CD4-positive, alpha-beta T cell treated with Interleukin-1 beta for 1 hour (primary cell): Measurements from ENCODE around the gene SHOX.
"Not testable (repeated sequence)": the region's sequence is repeated elsewhere in the genome, so short reads cannot be mapped to it uniquely, and the experiment has no call there.

Experiments used
- DNase-seq, 2 donors: peaks; one replicate each; pipeline ENCODE4 v3.0.0-alpha.2; 2020 to 2022

Gene SHOX

GRCh38 chrX:630612-631496 is at the start of gene SHOX:
Gene SHOX, plus strand, starts transcription at chrX:630791. Its CDS starts 107 bp downstream, at chrX:630898.
- no peak for DNase-seq

DNA sequence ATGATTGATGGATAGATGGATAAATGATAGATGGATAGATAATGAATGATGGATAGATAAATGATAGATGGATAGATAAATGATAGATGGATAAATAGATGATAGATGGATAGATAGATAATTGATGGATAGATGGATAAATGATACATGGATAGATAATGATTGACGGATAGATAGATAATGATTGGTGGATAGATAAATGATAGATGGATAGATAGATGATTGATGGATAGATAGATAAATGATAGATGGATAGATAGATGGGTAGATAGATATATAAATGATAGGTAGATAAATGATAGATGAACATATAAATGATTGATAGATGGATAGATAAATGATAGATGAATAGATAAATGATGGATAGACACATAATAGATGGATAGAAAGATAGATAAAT is 49.5 kb upstream of the SHOX start:
- no peak for DNase-seq

DNA sequence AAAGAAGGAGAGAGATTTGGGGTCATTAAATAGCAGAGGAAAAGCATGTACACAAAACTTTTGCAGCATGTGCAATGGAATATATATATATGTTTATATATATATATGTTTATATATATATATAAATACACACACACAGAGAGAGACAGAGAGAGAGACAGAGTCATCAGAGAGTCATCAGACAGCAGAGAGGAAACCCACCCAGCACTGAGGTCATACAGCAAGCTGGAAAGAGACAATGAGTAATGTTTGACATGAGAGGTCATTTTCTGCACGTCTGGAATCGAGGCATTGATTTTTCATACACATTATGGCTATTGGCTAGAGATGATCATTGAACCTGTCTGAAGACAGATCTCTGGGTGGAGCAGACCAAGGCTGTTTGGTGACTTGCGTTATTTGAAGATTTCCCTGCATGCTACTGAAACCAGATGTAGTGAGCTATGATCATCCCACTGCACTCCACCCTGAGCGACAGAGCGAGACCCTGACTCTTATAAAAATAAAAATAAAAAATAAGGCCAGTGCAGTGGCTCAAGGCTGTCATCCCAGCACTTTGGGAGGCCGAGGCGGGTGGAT is 48.8 kb upstream of the SHOX start:
- DNase-seq = no peak

GRCh38 chrX:584572-584971 is 46.0 kb upstream of the SHOX start:
- DNase-seq = no peak

DNA sequence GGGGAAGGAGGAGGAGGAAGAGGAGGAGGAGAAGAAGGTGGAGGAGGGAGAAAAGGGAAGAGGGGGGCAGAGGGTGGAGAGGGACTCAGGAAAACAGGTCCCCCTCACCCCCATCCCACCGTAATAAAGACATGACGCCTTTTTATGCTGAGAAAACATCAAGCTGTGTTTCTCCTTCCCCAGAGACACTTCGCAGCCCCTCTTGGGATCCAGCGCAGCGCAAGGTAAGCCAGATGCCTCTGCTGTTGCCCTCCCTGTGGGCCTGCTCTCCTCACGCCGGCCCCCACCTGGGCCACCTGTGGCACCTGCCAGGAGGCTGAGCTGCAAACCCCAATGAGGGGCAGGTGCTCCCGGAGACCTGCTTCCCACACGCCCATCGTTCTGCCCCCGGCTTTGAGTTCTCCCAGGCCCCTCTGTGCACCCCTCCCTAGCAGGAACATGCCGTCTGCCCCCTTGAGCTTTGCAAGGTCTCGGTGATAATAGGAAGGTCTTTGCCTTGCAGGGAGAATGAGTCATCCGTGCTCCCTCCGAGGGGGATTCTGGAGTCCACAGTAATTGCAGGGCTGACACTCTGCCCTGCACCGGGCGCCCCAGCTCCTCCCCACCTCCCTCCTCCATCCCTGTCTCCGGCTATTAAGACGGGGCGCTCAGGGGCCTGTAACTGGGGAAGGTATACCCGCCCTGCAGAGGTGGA is 45.3 kb upstream of the SHOX start:
- DNase-seq = no peak

DNA sequence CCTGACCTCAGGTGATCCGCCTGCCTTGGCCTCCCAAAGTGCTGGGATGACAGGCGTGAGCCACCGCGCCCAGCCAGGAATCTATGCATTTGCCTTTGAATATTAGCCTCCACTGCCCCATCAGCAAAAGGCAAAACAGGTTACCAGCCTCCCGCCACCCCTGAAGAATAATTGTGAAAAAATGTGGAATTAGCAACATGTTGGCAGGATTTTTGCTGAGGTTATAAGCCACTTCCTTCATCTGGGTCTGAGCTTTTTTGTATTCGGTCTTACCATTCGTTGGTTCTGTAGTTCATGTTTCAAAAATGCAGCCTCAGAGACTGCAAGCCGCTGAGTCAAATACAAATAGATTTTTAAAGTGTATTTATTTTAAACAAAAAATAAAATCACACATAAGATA is 44.2 kb upstream of the SHOX start:
- DNase-seq = no peak

DNA sequence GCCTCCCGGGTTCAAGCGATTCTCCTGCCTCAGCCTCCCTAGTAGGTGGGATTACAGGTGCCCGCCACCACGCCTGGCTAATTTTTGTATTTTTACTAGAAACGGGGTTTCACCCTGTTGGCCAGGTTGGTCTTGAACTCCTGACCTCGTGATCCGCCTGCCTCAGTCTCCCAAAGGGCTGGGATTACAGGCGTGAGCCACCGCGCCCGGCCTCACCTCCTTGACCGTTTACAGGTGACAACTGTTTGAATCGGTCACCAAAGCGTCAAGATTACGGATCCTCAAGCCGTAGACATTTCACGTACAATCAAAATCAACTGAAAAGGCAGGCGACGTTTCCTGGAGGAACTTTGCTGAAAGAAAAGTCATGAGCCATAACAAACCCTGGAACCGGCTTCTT is 41.3 kb upstream of the SHOX start:
- DNase-seq = not testable (repeated sequence)

GRCh38 chrX:590693-591404 is 39.7 kb upstream of the SHOX start:
- DNase-seq = no peak

DNA sequence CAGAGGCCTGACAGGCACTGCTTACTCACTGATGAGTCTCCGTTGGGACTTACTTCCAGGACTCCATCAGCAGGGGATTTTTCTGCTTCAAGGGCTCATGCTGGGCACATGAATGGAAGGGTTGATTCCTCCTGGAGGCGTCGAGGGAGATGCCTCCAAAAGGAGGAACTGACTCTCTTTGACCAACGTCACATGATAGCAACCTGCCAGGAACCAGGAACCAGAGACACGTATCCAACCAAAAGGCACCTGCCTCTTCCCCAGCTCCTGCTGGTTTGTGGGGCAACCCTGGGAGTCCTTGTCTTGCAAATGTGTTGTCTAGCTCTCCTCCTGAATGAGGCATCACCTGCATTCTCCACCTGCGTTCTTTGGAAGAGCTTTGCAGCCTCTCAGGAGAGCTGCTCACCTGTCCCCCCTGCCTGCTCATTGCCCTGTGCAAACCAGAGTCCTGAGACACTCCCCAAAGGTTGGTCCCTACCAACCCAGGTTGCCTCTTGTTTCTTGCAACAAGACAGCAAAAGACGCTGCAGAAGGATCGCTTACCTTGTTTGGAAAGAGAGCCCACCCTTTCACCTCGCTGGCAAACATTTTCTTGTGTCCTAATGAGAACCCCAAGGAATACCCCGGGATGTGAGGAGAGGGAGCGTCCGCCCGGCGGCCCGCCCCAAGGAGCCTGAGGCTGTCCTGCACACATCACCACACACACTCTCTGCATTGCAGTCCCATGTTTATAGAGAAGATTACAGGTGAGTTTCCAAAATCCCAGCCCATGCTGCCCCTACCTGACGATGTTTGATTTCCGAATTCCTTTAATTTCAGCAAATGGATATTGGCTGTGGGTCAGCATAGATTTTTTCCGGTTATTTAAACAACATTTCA is 30.5 kb upstream of the SHOX start:
- DNase-seq = no peak

- DNase-seq = not testable (repeated sequence)
Measured at GRCh38 chrX:603029-603428, 27.6 kb upstream of the SHOX start.

- DNase-seq = not testable (repeated sequence)
Measured at GRCh38 chrX:604616-605015, 26.0 kb upstream of the SHOX start.

DNA sequence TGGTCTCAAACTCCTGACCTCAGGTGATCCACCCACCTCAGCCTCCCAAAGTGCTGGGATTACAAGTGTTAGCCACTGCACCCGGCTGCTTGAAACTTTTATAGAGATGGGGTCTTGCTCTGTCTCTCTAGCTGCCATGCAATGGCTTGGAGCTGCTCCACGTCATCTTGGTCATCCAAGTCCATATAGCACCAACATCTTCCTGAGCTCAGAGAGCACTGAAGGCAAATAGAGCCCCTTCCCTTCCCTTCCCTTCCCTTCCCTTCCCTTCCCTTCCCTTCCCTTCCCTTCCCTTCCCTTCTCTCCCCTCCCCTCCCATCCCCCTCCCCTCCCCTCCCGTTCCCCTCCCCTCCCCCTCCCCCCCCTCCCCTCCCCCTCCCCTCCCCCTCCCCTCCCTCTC is 22.5 kb upstream of the SHOX start:
- not testable (repeated sequence) for DNase-seq

GRCh38 chrX:614136-614535 is 16.5 kb upstream of the SHOX start:
- DNase-seq = no peak

DNA sequence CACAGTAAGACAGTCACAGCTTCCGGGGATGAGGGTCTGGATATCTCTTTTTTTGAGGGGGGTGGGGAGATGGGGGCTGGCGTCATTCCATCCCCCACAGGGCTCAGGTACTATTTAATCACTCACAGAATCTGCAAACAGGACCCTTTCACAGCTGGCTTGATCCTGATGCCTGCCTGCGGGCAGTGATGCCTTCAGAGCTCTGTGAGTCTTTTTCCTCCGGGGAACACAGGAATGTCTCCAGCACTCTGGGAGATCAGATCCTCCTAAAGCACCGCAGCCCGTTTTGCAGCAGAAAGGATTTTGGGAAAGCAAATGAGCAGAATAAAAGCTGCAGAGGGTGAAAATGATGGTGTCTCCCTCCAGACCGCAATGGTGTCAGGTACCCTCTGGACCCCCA is 13.2 kb upstream of the SHOX start:
- DNase-seq = no peak

- DNase-seq = no peak
Measured at GRCh38 chrX:617891-618290, 12.7 kb upstream of the SHOX start.

GRCh38 chrX:618304-618703 is 12.3 kb upstream of the SHOX start:
- DNase-seq = not testable (repeated sequence)

GRCh38 chrX:618761-619450 is 11.7 kb upstream of the SHOX start:
- no peak for DNase-seq

DNA sequence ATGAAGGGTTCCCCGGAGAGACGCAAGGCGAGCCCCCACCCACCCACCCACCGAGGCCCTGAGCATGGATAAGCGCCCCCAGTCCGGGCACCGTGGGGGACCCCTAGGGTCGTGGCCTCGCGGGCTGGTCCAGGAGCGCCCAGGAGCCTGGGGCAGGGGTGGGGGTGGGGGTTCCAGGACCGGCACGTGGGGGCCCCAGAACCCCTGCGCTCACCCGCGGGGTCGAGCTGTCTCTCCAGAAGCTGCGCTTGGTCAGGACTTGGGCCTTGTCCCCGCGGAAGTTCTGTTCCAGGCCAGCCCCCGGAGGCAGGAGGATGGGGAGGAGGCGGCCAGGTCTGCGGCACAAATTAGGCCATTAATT is 11.2 kb upstream of the SHOX start:
- DNase-seq = no peak

DNA sequence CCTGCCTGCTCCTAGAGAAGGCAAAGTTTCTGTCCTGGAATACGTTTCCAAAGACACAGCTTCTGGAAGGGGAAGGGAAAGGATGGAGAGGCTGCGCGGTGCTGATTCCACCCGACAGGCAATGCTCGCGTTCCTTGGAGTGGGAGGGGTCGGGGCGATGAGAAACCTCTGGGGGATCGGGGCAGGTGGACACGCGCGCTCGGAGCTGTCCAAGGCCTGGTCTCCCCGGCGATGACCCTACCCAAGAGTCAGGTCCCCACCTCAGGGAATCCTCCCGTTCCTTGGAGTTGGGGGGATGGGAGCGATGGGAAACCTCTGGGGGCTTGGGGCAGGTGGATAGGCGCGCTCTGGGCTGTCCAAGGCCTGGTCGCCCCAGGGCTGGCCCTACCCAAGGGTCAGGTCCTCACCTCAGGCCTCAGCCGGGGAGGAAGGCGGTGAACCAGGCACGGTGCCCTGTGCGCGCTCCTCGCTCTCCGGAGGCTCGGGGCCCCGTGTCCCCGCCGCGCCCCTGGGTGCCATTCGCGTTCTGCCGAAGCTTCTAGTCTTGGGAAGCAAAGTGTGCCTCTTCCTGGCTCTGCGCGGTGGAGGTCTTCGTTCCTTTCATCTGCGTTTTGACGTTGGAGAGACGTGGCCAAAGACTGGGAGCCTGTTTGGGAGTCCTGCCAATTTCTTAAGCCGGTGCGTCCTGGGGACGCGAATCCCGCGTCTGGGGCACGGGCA is 10.6 kb upstream of the SHOX start:
- DNase-seq = no peak

GRCh38 chrX:621705-622503 is 8.7 kb upstream of the SHOX start:
- DNase-seq = no peak
